Natural killer cell (primary cell): ENCODE measurements around the gene MLLT6. TPM values are rescaled to one million over a fixed set of nuclear protein-coding genes. Genes with fewer than 3 reads are reported as not detected.

ENCODE experiments used
- ATAC-seq, 3 donors: fragments of 150-1000 bp in 2 of 3; fragments of 200-7000 bp in 1 of 3; cut with Tn5 transposase; 1 replicate in 1 of 3; 2 replicates in 2 of 3; pipeline ENCODE4 v1.10.0; 2021; ENCODE audit warnings: mild to moderate bottlenecking in 2 of 3, moderate library complexity in 2 of 3
- DNase-seq, 2 donors: peaks; one replicate each; pipeline versions ENCODE4 v3.0.0 to v3.0.0-alpha.2; 2013 to 2021; ENCODE audit warnings: mixed read lengths in 1 of 2
- H3K27ac ChIP-seq: one replicate; pipeline ENCODE4 v1.5.1; 2013; ENCODE audit warnings: mild to moderate bottlenecking, low read length
- H3K27me3 ChIP-seq: one replicate; pipeline ENCODE4 v1.6.1; 2013; ENCODE audit warnings: low read length; ENCODE audit not compliant: control insufficient read depth, insufficient read depth
- H3K36me3 ChIP-seq: one replicate; pipeline ENCODE4 v1.6.1; 2013; ENCODE audit warnings: low read length; ENCODE audit not compliant: control insufficient read depth, insufficient read depth
- H3K4me1 ChIP-seq: one replicate; pipeline ENCODE4 v1.6.1; 2013; ENCODE audit warnings: low read length; ENCODE audit not compliant: control insufficient read depth, insufficient read depth
- H3K4me3 ChIP-seq: one replicate; pipeline ENCODE4 v1.5.1; 2013; ENCODE audit warnings: low read length
- H3K9me3 ChIP-seq: one replicate; pipeline ENCODE4 v1.6.1; 2013; ENCODE audit warnings: low read length; ENCODE audit not compliant: control insufficient read depth, insufficient read depth
- H3K27ac Mint-ChIP-seq, 2 donors: one replicate each; pipeline ENCODE4 v1.8.0; 2022; ENCODE audit warnings: mild to moderate bottlenecking in 2 of 2, mixed read lengths in 2 of 2, moderate library complexity in 1 of 2
- H3K27me3 Mint-ChIP-seq, 2 donors: one replicate each; pipeline ENCODE4 v1.8.0; 2022; ENCODE audit warnings: low read depth in 2 of 2, mixed read lengths in 2 of 2
- H3K36me3 Mint-ChIP-seq: one replicate; pipeline ENCODE4 v1.8.0; 2022; ENCODE audit warnings: mixed read lengths
- H3K4me1 Mint-ChIP-seq, 2 donors: one replicate each; pipeline ENCODE4 v1.8.0; 2022; ENCODE audit warnings: mixed read lengths in 2 of 2
- H3K4me3 Mint-ChIP-seq: one replicate; pipeline ENCODE4 v1.8.0; 2022; ENCODE audit warnings: mild to moderate bottlenecking, moderate library complexity, mixed read lengths
- H3K9me3 Mint-ChIP-seq, 2 donors: one replicate each; pipeline ENCODE4 v1.8.0; 2022; ENCODE audit warnings: mixed read lengths in 2 of 2
- WGBS: methylation state at CpG from one replicate; pipeline ENCODE4 v1.1.7; 2013; ENCODE audit warnings: missing lambda C conversion rate; ENCODE audit not compliant: insufficient coverage; 5-methylcytosine and 5-hydroxymethylcytosine counted together
- intact Hi-C: fragments of 100-400 bp; cut with micrococcal nuclease; formaldehyde crosslinking; loops from one replicate; pipeline ENCODE4 v1.14.2; 2022
- total RNA-seq, 4 donors: library from RNA; stranded (reverse); fragments of 120-200 nt in 1 of 4; gene quantifications; one replicate each; pipeline versions ENCODE4 v1.2.3 to v1.2.4, GENCODE V29; 2013 to 2022
- TF ChIP-seq, protein P1 (sequence below): fragments of 200-600 bp; IDR thresholded peaks from one replicate; pipeline ENCODE4 v1.8.0; 2022; ENCODE audit warnings: antibody characterized with exemption

MLLT6 gene
- total RNA-seq, 3 donors from 2014 or later (not counting 1 experiment from before 2014, with no cell fraction given) = 478 to 578 (median 485) TPM

DNA sequence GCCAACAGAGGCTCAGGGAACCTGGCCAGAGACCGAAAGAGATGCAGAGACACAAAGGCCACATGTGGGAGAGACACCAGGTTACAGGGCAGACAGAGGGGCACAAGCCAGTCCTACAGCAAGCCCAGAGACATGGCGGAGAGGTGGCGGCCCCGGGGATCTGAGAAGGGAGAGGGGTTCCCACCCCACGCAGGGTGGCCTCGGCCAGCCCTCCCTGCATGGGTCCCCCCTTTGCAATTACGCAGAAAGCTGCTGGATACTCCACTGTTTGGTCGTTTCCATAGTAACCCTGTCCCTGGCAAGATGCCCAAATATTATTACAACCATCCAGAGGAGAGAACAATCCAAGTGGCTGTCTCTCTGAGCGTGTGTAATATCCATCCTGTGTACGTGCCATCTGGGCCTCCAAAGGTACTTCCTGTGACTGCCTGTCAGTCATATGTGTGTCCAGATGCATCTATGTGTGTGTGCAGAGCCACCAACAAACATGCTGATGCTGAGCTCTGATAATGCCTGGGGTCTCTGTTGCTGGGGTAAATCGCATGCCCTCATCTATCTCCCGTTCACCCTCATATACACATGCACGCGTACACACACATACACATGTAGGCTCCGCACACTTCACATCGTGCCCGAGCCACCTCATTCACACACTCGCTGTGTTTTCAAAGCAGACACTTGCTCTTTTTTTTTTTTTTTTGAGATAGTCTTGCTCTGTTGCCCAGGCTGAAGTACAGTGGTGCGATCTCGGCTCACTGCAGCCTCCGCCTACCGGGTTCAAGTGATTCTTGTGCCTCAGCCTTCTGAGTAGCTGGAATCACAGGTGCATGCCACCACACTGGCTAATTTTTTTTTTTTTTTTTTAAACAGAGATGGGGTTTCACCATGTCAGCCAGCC lies 37.6 kb downstream of the MLLT6 start:
- Histone ChIP-seq H3K36me3 (no peaks in the 10 kb centered on the region), H3K27ac (no peak overlapping the region), H3K4me1 (peaks cover 14% of the 10 kb centered on the region), H3K9me3 (no peaks in the 10 kb centered on the region), H3K27me3 (peaks cover 18% of the 10 kb centered on the region), H3K4me3 (no peak overlapping the region)
- H3K27ac Mint-ChIP-seq = no peak overlapping the region
- intact Hi-C loops = no loop called here
- peaks cover 2 to 9% of the 10 kb centered on the region in 2 donors for H3K4me1 Mint-ChIP-seq
- ATAC-seq (no peak), DNase-seq (no peak)
- H3K36me3 Mint-ChIP-seq = no peaks in the 10 kb centered on the region
- 74% methylated on average over 22 of the region's 22 CpGs for WGBS
- peaks cover 27% of the 10 kb centered on the region in 2 donors for H3K27me3 Mint-ChIP-seq
- TF ChIP-seq, protein P1, sequence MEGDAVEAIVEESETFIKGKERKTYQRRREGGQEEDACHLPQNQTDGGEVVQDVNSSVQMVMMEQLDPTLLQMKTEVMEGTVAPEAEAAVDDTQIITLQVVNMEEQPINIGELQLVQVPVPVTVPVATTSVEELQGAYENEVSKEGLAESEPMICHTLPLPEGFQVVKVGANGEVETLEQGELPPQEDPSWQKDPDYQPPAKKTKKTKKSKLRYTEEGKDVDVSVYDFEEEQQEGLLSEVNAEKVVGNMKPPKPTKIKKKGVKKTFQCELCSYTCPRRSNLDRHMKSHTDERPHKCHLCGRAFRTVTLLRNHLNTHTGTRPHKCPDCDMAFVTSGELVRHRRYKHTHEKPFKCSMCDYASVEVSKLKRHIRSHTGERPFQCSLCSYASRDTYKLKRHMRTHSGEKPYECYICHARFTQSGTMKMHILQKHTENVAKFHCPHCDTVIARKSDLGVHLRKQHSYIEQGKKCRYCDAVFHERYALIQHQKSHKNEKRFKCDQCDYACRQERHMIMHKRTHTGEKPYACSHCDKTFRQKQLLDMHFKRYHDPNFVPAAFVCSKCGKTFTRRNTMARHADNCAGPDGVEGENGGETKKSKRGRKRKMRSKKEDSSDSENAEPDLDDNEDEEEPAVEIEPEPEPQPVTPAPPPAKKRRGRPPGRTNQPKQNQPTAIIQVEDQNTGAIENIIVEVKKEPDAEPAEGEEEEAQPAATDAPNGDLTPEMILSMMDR = no peak
- no peak overlapping the region for H3K4me3 Mint-ChIP-seq
- H3K9me3 Mint-ChIP-seq = no peaks in the 10 kb centered on the region

DNA sequence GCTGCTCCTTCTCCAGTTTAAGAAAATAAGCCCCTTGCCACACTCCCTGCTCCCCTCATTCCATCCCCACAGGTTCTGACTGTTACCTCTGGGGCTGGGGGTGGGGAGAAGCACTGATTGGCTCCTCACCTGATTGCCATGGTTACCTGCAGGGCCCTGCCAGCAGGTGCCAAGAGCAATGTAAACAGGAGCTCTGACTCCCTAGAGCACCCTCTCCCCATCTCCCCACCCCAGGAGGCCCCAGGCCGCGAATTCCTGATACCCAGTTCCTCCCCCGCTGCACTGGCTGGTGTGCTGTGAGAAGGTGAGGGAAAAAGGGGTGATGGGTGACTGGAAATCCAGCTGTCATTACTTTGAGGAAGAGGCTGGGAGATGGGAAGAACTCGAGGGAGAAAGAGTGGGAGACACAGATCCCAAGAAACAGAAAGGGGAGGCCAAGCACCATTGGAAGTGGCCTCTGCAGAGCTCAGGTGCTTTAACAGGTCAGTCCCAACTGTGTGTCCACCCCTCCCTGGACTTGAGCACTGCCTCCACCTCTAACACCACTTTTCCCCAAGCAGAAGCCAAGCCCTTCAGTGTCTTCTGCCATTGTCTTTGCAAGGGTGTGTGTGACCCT lies 38.6 kb downstream of the MLLT6 start:
- ATAC-seq (no peak), DNase-seq (no peak)
- intact Hi-C loops = no loop called here
- 84% methylated on average over 2 of the region's 4 CpGs for WGBS
- Histone ChIP-seq H3K4me1 (peaks cover 23% of the 10 kb centered on the region), H3K4me3 (no peak overlapping the region), H3K36me3 (no peaks in the 10 kb centered on the region), H3K27ac (no peak overlapping the region), H3K27me3 (peaks cover 26% of the 10 kb centered on the region), H3K9me3 (no peaks in the 10 kb centered on the region)
- Mint-ChIP-seq H3K27me3 (peaks cover 27 to 30% of the 10 kb centered on the region in 2 donors), H3K4me3 (no peak overlapping the region), H3K9me3 (no peaks in the 10 kb centered on the region), H3K36me3 (no peaks in the 10 kb centered on the region), H3K27ac (no peak overlapping the region), H3K4me1 (peaks cover 4 to 12% of the 10 kb centered on the region in 2 donors)
- TF ChIP-seq, protein P1 = no peak

DNA sequence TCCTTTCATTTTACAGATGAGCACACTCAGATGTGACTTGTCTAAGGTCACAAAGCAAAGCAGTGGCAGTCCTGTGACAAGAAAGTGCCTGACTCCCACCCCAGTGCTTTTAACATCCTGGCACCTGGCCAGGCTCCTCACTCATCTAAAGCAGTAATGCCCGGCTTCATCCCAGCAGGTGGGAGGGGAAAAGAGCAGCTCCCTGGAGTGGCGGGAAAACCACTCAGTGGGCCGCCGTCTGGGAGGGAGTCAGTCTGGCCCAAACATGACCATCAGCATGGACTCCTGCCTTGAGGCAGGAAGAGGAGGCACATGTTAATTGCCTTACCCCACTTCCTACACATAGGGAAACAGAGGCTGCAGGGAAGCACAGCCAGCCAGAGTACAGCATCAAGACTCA lies 40.5 kb downstream of the MLLT6 start:
- Histone ChIP-seq H3K4me1 (peaks cover 42% of the 10 kb centered on the region), H3K9me3 (no peaks in the 10 kb centered on the region), H3K27ac (no peak overlapping the region), H3K4me3 (no peak overlapping the region), H3K36me3 (no peaks in the 10 kb centered on the region), H3K27me3 (peaks cover 44% of the 10 kb centered on the region)
- no peak for DNase-seq
- 92% methylated on average over 3 of the region's 4 CpGs for WGBS
- intact Hi-C loops = no loop called here
- TF ChIP-seq, protein P1 = no peak
- no peaks in the 10 kb centered on the region for H3K9me3 Mint-ChIP-seq
- H3K27ac Mint-ChIP-seq = no peak overlapping the region
- H3K4me3 Mint-ChIP-seq = no peak overlapping the region
- peaks cover 40 to 42% of the 10 kb centered on the region in 2 donors for H3K27me3 Mint-ChIP-seq
- no peak for ATAC-seq
- H3K36me3 Mint-ChIP-seq = no peaks in the 10 kb centered on the region
- peaks cover 16 to 27% of the 10 kb centered on the region in 2 donors for H3K4me1 Mint-ChIP-seq
